CD4-positive, alpha-beta T cell treated with Interleukin-17A for 1 hour (primary cell): ENCODE measurements around the gene GGPS1.
"Not testable (repeated sequence)": the region's sequence is repeated elsewhere in the genome, so short reads cannot be mapped to it uniquely, and the experiment has no call there.

Experiments used
- DNase-seq: peaks from one replicate; pipeline ENCODE4 v3.0.0-alpha.2; 2020

Gene GGPS1

DNA sequence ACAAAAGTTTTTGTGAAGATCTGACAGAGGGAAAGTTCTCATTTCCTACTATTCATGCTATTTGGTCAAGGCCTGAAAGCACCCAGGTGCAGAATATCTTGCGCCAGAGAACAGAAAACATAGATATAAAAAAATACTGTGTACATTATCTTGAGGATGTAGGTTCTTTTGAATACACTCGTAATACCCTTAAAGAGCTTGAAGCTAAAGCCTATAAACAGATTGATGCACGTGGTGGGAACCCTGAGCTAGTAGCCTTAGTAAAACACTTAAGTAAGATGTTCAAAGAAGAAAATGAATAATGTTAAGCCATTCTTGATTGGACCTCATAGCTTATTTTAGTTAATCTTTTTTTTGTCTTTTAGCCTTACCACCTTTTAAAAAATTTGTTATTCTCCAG, 14.1 kb downstream of the GGPS1 start:
- DNase-seq: no peak

DNA sequence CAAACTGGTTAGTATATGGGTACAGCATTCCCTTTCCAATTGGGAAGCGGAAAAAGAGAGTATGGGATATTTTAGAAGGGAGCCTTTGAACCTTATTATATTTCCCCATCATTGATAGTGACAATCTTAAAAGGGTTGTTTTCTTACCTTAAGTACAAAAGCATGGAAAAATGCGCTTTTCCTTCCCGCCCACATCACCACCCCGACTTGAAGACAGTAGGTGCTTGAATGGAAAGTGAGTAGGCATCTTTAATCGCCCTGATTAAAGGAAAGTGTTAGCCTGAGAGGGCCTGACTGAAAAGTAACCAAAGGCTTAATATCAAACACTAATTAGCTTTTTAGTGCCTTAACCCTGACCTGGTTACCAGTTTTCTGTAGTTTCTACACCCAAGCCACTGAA, 15.4 kb downstream of the GGPS1 start:
- no peak for DNase-seq

GRCh38 chr1:235351441-235351840, 23.1 kb downstream of the GGPS1 start:
- DNase-seq: no peak

DNA sequence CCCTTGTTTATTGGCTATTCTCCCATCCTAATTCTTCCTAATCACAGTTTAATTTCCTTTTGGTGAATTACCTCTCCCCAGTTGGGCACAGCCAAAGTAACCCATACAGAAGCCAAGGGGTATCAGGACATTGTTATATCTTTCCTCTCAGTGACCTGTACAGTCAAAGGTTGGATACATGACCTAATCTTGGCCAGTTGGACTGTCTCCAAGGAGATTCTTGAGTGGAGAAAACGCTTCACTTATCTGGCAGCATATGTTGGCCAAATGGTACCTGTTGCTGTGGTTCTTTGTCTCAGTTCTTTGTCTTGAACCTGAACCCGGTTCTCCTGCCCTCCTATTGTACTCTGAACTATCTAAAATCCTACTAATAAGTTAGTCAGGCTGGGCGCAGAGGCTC, 23.5 kb downstream of the GGPS1 start:
- no peak for DNase-seq

GRCh38 chr1:235357485-235358373, 29.4 kb downstream of the GGPS1 start:
- no peak for DNase-seq

DNA sequence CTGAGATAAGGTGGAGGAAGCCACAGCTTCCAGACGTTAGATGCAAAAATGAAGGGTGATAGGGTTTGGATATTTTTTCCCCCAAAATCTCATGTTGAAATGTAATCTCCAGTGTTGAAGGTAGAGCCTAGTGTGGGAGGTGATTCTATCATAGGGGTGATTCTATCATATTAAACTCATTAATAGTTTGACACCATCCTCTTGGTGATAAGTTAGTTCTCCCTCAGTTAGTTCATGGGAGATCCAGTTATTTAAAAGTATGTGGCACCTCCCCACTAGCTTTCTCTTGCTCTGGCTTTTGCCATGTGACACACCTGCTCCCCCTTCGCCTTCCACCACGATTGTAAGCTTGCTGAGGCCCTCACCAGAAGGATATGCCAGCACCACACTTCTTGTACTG, 30.5 kb downstream of the GGPS1 start:
- DNase-seq: no peak

DNA sequence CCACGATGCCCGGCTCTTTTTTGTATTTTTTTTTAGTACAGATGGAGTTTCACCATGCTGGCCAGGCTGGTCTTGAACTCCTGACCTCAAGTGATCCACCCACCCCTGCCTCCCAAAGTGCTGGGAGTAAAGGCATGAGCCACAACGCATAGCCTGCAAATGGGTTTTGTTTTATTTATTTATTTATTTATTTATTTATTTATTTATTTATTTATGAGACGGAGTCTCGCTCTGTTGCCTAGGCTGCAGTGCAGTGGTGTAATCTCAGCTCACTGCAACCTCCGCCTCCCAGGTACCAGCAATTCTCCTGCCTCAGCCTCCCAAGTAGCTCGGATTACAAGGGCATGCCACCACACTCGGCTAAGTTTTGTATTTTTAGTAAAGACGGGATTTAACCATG, 35.8 kb downstream of the GGPS1 start:
- not testable (repeated sequence) for DNase-seq

- DNase-seq: peak; percentile 7
Observed at GRCh38 chr1:235366286-235366685, 37.9 kb downstream of the GGPS1 start.

- DNase-seq: peak; percentile 87
Observed at GRCh38 chr1:235367000-235367908, 38.9 kb downstream of the GGPS1 start, which contains the start of gene TBCE. Gene TBCE (plus strand): TSS chr1:235367427. CDS start chr1:235380050, 12,623 bp downstream.

GRCh38 chr1:235368428-235368827, 40.1 kb downstream of the GGPS1 start:
- DNase-seq: no peak

- no peak for DNase-seq
Observed at GRCh38 chr1:235369802-235370201, 41.4 kb downstream of the GGPS1 start.

GRCh38 chr1:235375919-235376605, 47.7 kb downstream of the GGPS1 start:
- DNase-seq: no peak

DNA sequence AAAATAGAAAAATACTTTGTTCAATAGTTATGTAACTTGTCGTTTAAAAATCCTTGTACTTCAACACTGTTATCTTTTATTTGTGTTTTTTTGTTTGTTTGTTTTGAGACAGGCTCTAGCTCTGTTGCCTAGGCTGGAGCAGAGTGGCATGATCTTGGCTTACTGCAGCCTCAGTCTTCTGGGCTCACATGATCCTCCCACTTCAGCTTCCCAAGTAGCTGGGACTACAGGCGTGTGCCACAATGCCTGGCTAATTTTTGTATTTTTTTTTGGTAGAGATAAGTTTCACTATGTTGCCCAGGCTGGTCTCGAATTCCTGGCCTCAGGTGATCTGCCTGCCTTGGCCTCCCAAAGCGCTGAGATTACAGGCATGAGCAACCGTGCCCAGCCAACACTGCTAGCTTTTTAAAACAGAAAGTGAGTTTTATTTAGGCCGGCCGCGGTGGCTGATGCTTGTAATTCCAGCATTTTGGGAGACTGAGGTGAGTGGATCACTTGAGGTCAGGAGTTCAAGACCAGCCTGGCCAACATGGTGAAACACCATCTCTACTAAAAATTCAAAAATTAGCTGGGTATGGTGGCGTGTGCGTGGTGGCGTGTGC, 49.9 kb downstream of the GGPS1 start:
- DNase-seq: not testable (repeated sequence)

GRCh38 chr1:235381955-235382739, 53.8 kb downstream of the GGPS1 start:
- not testable (repeated sequence) for DNase-seq

DNA sequence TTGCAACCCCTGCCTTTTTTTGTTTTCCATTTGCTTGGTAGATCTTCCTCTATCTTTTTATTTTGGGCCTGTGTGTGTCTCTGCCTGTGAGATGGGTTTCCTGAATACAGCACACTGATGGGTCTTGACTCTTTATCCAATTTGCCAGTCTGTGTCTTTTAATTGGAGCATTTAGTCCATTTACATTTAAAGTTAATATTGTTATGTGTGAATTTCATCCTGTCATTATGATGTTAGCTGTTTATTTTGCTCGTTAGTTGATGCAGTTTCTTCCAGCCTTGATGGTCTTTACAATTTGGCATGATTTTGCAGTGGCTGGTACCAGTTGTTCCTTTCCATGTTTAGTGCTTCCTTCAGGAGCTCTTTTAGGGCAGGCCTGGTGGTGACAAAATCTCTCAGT, 57.3 kb downstream of the GGPS1 start:
- DNase-seq: not testable (repeated sequence)

DNA sequence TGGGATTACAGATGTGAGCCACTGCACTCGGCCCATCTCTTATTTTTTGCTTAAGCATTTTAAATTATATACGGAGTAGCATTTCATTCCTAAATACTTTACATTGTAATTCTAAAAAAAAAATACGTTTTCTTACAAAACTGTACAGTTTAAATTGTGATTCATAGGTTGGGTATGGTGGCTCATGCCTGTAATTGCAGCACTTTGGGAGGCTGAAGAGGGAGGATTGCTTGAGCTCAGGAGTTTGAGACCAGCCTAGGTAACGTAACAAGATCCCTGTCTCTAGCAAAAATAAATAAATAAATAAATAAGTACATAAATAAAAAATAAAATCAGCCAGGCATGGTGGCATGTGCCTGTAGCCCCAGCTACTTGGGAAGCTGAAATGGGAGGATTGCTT, 63.5 kb downstream of the GGPS1 start:
- no peak for DNase-seq
